Erythroblast (primary cell): ENCODE results near the gene SLC38A4.

Experiments
- GATA1 ChIP-seq: IDR thresholded peaks from 2 replicates; pipeline ENCODE4 v1.6.1; 2011; ENCODE audit warnings: low read depth, mild to moderate bottlenecking, control low read depth, low read length, moderate library complexity
- POLR2A ChIP-seq: IDR thresholded peaks from 2 replicates; pipeline ENCODE4 v1.6.1; 2011; ENCODE audit warnings: mild to moderate bottlenecking, low read length

DNA sequence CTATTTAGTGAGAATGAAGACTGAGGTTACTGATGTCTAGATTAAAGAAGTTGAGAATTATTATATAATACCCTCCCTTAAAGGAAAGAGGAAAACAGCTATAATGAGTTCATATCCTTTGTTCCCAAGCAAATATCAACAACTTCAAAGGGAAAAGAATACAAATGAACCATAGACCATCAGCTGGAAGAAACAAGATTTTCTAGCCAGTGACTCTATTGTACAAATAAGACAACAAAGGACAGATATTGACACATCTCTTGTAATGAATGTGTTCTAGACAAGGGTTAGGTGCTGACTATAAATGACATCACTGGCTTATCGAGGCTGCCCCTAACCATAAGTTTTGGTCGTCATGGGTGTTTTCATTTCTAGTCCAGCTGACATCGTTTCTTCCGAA, 48.2 kb downstream of the SLC38A4 start:
- TF ChIP-seq POLR2A (no peak), GATA1 (no peak)
